WTC11 (cell line): ENCODE measurements around the gene GNMT. TPM values are rescaled to one million over a fixed set of nuclear protein-coding genes. Genes with fewer than 3 reads are reported as not detected.

Experiments
- ATAC-seq: fragments of 200-7000 bp; cut with Tn5 transposase; 2 replicates; pipeline ENCODE4 v1.10.0; 2021; ENCODE audit warnings: mild to moderate bottlenecking, moderate library complexity
- CTCF ChIA-PET: fragments of 300-600 bp; sonication (Branson Sonifier 250); formaldehyde crosslinking; loops from one replicate; lab custom pipeline; 2021; ENCODE audit warnings: antibody characterized with exemption; lab: Charles Lee
- POLR2A ChIA-PET: fragments of 350-600 bp; sonication (Branson Sonifier 250); formaldehyde crosslinking; loops from one replicate; lab custom pipeline; 2021; ENCODE audit warnings: antibody characterized with exemption; lab: Charles Lee
- DNase-seq: peaks from one replicate; pipeline ENCODE4 v3.0.0; 2021; ENCODE audit warnings: low spot score
- H3K27ac Mint-ChIP-seq: 2 replicates; pipeline ENCODE4 v1.8.0; 2021; ENCODE audit warnings: mixed read lengths
- H3K27me3 Mint-ChIP-seq: 2 replicates; pipeline ENCODE4 v1.8.0; 2021; ENCODE audit warnings: low read depth, mild to moderate bottlenecking, moderate library complexity, mixed read lengths
- H3K36me3 Mint-ChIP-seq: 2 replicates; pipeline ENCODE4 v1.8.0; 2021; ENCODE audit warnings: mixed read lengths
- H3K4me1 Mint-ChIP-seq: 2 replicates; pipeline ENCODE4 v1.8.0; 2022; ENCODE audit warnings: mixed read lengths
- H3K4me3 Mint-ChIP-seq: 2 replicates; pipeline ENCODE4 v1.8.0; 2021; ENCODE audit warnings: mild to moderate bottlenecking, moderate library complexity, mixed read lengths
- H3K9me3 Mint-ChIP-seq: 2 replicates; pipeline ENCODE4 v1.8.0; 2021; ENCODE audit warnings: mixed read lengths
- CTCF ChIP-seq: fragments of 200-600 bp; IDR thresholded peaks from 2 replicates; pipeline ENCODE4 v1.8.0; 2022; ENCODE audit warnings: antibody characterized with exemption
- ETV6 ChIP-seq: sonication (generic); formaldehyde crosslinking; IDR thresholded peaks from 2 replicates; pipeline ENCODE4 v1.8.1; 2022; ENCODE audit warnings: mild to moderate bottlenecking, missing genetic modification reagents
- FOXJ3 ChIP-seq: sonication (generic); formaldehyde crosslinking; IDR thresholded peaks from 2 replicates; pipeline ENCODE4 v1.9.0; 2021; ENCODE audit warnings: missing genetic modification reagents, mild to moderate bottlenecking, borderline replicate concordance
- FOXP1 ChIP-seq: sonication (generic); formaldehyde crosslinking; IDR thresholded peaks from 2 replicates; pipeline ENCODE4 v1.8.0; 2022; ENCODE audit warnings: missing genetic modification reagents, mild to moderate bottlenecking, moderate library complexity, borderline replicate concordance
- JUN ChIP-seq: sonication (generic); formaldehyde crosslinking; IDR thresholded peaks from 2 replicates; pipeline ENCODE4 v1.8.0; 2023; ENCODE audit warnings: mild to moderate bottlenecking, missing genetic modification reagents
- KAT7 ChIP-seq: sonication (generic); formaldehyde crosslinking; IDR thresholded peaks from 2 replicates; pipeline ENCODE4 v1.8.1; 2023; ENCODE audit warnings: missing genetic modification reagents, mild to moderate bottlenecking, borderline replicate concordance
- NFATC4 ChIP-seq: fragments of 250-450 bp; sonication (Bioruptor Pico); IDR thresholded peaks from 2 replicates; pipeline ENCODE4 v1.9.0; 2021; ENCODE audit warnings: mild to moderate bottlenecking
- PRRX2 ChIP-seq: fragments of 250-450 bp; sonication (Bioruptor Pico); IDR thresholded peaks from 2 replicates; pipeline ENCODE4 v1.8.0; 2021; ENCODE audit warnings: mild to moderate bottlenecking
- RORB ChIP-seq: fragments of 250-450 bp; sonication (Bioruptor Pico); IDR thresholded peaks from 2 replicates; pipeline ENCODE4 v1.9.0; 2021; ENCODE audit warnings: mild to moderate bottlenecking
- SOX15 ChIP-seq: fragments of 250-450 bp; sonication (Bioruptor Pico); IDR thresholded peaks from 2 replicates; pipeline ENCODE4 v1.9.0; 2021; ENCODE audit warnings: mild to moderate bottlenecking
- TCF7 ChIP-seq: sonication (generic); formaldehyde crosslinking; IDR thresholded peaks from 2 replicates; pipeline ENCODE4 v1.8.0; 2022; ENCODE audit warnings: mild to moderate bottlenecking, low read depth, missing genetic modification reagents, moderate library complexity
- ZNF121 ChIP-seq: sonication (generic); formaldehyde crosslinking; IDR thresholded peaks from 2 replicates; pipeline ENCODE4 v1.8.0; 2023; ENCODE audit warnings: missing genetic modification reagents
- ZNF263 ChIP-seq: sonication (generic); formaldehyde crosslinking; IDR thresholded peaks from 2 replicates; pipeline ENCODE4 v1.8.1; 2022; ENCODE audit warnings: low read depth, mild to moderate bottlenecking, moderate library complexity, missing genetic modification reagents
- total RNA-seq: library from RNA; stranded (reverse); gene quantifications from 3 replicates; pipeline ENCODE4 v1.2.3, GENCODE V29; 2021
- TF ChIP-seq, protein P1 (sequence below): sonication (generic); formaldehyde crosslinking; IDR thresholded peaks from 2 replicates; pipeline ENCODE4 v1.8.1; 2023; ENCODE audit warnings: mild to moderate bottlenecking, missing genetic modification reagents, moderate library complexity
- TF ChIP-seq, protein P2 (sequence below): sonication (generic); formaldehyde crosslinking; IDR thresholded peaks from 2 replicates; pipeline ENCODE4 v1.8.1; 2023; ENCODE audit warnings: mild to moderate bottlenecking, missing genetic modification reagents
- TF ChIP-seq, protein P3 (sequence below): sonication (generic); formaldehyde crosslinking; IDR thresholded peaks from 2 replicates; pipeline ENCODE4 v1.8.0; 2022; ENCODE audit warnings: mild to moderate bottlenecking, missing genetic modification reagents
- TF ChIP-seq, protein P4 (sequence below): sonication (generic); formaldehyde crosslinking; IDR thresholded peaks from 2 replicates; pipeline ENCODE4 v1.8.0; 2023; ENCODE audit warnings: missing genetic modification reagents

The GNMT gene
- total RNA-seq, 1 experiment from 2014 or later = 2.0 TPM

DNA sequence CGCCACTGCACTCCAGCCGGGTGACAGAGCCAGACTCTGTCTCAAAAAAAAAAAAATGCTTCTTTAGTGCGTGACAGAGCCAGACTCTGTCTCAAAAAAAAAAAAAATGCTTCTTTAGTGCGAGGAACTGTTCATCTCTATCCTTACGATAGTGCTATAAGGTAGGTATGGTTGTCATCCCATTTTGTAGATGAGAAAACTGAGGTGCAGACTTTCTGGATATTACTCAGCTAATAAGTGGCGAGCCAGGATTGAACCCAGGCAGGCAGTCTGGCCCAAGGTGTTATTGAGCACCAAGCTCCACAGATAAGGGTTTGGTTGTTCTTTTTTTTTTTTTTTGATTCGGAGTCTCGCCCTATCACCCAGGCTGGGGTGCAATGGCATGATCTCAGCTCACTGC is 41.3 kb downstream of the GNMT start:
- no peak for TF ChIP-seq ZNF121 (CRISPR knock-in tag)
- TF ChIP-seq CTCF = no peak
- TF ChIP-seq JUN (CRISPR knock-in tag) = no peak
- TF ChIP-seq, protein P1, sequence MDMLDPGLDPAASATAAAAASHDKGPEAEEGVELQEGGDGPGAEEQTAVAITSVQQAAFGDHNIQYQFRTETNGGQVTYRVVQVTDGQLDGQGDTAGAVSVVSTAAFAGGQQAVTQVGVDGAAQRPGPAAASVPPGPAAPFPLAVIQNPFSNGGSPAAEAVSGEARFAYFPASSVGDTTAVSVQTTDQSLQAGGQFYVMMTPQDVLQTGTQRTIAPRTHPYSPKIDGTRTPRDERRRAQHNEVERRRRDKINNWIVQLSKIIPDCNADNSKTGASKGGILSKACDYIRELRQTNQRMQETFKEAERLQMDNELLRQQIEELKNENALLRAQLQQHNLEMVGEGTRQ = no peak
- TF ChIP-seq FOXJ3 = no peak
- Mint-ChIP-seq H3K27me3 (no peaks in the 10 kb centered on the region), H3K9me3 (no peaks in the 10 kb centered on the region), H3K4me3 (no peak overlapping the region), H3K27ac (no peak overlapping the region), H3K4me1 (peaks cover 4% of the 10 kb centered on the region; the same call in 1 of the 2 replicates), H3K36me3 (peaks cover 7% of the 10 kb centered on the region)
- DNase-seq (no peak), ATAC-seq (no peak)
- ChIA-PET POLR2A (no interaction called here), CTCF (no interaction called here)

- ATAC-seq (no peak), DNase-seq (no peak)
- CTCF ChIA-PET = interaction anchor here (0.8 to 1.2 kb wide), 2 partner anchors 29 to 37 kb away, joined by 3 read pairs; no protein-coding TSS in a partner anchor
- H3K9me3 Mint-ChIP-seq = no peaks in the 10 kb centered on the region
- H3K4me3 Mint-ChIP-seq = no peak overlapping the region
- H3K27me3 Mint-ChIP-seq = no peaks in the 10 kb centered on the region
- POLR2A ChIA-PET = interaction anchor here (1.2 to 1.5 kb wide), 2 partner anchors 8 to 10 kb away, joined by 5 read pairs; partner anchors contain the start of genes KLHDC3 and MEA1
- no peak overlapping the region for H3K27ac Mint-ChIP-seq
- peaks cover 34% of the 10 kb centered on the region for H3K36me3 Mint-ChIP-seq
- peaks cover 4% of the 10 kb centered on the region; the same call in 1 of the 2 replicates for H3K4me1 Mint-ChIP-seq
- TF ChIP-seq, protein P2, sequence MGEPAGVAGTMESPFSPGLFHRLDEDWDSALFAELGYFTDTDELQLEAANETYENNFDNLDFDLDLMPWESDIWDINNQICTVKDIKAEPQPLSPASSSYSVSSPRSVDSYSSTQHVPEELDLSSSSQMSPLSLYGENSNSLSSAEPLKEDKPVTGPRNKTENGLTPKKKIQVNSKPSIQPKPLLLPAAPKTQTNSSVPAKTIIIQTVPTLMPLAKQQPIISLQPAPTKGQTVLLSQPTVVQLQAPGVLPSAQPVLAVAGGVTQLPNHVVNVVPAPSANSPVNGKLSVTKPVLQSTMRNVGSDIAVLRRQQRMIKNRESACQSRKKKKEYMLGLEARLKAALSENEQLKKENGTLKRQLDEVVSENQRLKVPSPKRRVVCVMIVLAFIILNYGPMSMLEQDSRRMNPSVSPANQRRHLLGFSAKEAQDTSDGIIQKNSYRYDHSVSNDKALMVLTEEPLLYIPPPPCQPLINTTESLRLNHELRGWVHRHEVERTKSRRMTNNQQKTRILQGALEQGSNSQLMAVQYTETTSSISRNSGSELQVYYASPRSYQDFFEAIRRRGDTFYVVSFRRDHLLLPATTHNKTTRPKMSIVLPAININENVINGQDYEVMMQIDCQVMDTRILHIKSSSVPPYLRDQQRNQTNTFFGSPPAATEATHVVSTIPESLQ (CRISPR knock-in tag) = no peak
- TF ChIP-seq NFATC4 = no peak
- no peak for TF ChIP-seq RORB (CRISPR knock-in tag)
- TF ChIP-seq, protein P1 = no peak
- TF ChIP-seq ETV6 (CRISPR knock-in tag) = no peak
- TF ChIP-seq FOXP1 (CRISPR knock-in tag) = no peak
- no peak for TF ChIP-seq KAT7 (CRISPR knock-in tag)
- no peak for TF ChIP-seq ZNF263 (CRISPR knock-in tag)
Measured at GRCh38 chr6:43005844-43006243, 45.3 kb downstream of the GNMT start.

GRCh38 chr6:43006251-43006650 is 45.7 kb downstream of the GNMT start:
- peaks cover 37% of the 10 kb centered on the region for H3K36me3 Mint-ChIP-seq
- DNase-seq (no peak), ATAC-seq (no peak)
- H3K9me3 Mint-ChIP-seq = no peaks in the 10 kb centered on the region
- CTCF ChIA-PET = no interaction called here
- peaks cover 4% of the 10 kb centered on the region; the same call in 1 of the 2 replicates for H3K4me1 Mint-ChIP-seq
- H3K4me3 Mint-ChIP-seq = no peak overlapping the region
- TF ChIP-seq TCF7 (CRISPR knock-in tag) = no peak
- TF ChIP-seq, protein P3, sequence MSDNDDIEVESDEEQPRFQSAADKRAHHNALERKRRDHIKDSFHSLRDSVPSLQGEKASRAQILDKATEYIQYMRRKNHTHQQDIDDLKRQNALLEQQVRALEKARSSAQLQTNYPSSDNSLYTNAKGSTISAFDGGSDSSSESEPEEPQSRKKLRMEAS (CRISPR knock-in tag) = no peak
- TF ChIP-seq, protein P4, sequence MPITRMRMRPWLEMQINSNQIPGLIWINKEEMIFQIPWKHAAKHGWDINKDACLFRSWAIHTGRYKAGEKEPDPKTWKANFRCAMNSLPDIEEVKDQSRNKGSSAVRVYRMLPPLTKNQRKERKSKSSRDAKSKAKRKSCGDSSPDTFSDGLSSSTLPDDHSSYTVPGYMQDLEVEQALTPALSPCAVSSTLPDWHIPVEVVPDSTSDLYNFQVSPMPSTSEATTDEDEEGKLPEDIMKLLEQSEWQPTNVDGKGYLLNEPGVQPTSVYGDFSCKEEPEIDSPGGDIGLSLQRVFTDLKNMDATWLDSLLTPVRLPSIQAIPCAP (CRISPR knock-in tag) = no peak
- TF ChIP-seq PRRX2 = no peak
- TF ChIP-seq SOX15 (CRISPR knock-in tag) = no peak
- no peak overlapping the region for H3K27ac Mint-ChIP-seq
- no peaks in the 10 kb centered on the region for H3K27me3 Mint-ChIP-seq
- POLR2A ChIA-PET = interaction anchor here (1.5 kb wide), 1 partner anchor 9 kb away, joined by 5 read pairs; no protein-coding TSS in a partner anchor
